ENCODE results near the gene PRDM16. TPM values are rescaled to one million over a fixed set of nuclear protein-coding genes. Genes with fewer than 3 reads are reported as not detected.

Gene PRDM16
- total and polyA plus RNA-seq, 2 of the 4 experiments (the other 2 are of a cell fraction): 0.02 TPM; not detected in 1

DNA sequence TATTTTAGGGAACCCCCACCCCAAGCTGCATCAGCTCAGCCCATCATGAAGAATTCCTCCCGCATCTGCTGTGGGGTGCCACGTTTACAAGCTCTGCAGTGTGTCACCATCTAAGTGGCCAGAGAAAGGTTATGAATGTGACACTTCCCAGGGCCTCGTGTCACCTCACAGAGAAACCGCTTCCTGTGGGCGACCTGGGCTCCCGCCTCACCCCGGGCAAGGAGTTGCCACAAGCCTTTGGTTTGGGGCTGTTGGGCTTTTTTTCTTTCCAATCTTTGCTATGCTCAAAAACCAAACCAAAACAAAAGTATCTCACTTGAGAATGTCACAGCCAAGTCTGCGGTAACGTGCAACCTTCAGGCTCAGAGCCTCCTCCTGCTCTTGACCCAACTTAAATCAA, 303.3 kb downstream of the PRDM16 start:
- Histone ChIP-seq H2AFZ (replicated peaks; ENCODE audit: low read length, poor library complexity) (no peak overlapping the region), H2BK20ac (ENCODE audit: low read depth, low read length) (no peak overlapping the region), H3K36me3 (ENCODE audit: control insufficient read depth, insufficient read depth, low read length) (no peaks in the 10 kb centered on the region), H3K23ac (ENCODE audit: low read depth, low read length) (no peak overlapping the region), H3K4me1 (ENCODE audit: control insufficient read depth, insufficient read depth, low read length) (peaks cover 1% of the 10 kb centered on the region; the same call in 1 of the 2 replicates), H3K4me3 (ENCODE audit: insufficient read depth, low read depth, low read length) (no peak overlapping the region), H2BK15ac (ENCODE audit: low read depth, low read length) (no peak overlapping the region), H2BK120ac (ENCODE audit: low read depth, low read length) (no peak overlapping the region), H4K91ac (ENCODE audit: insufficient read depth, low read depth, low read length) (no peak overlapping the region), H3K9me3 (ENCODE audit: control insufficient read depth, insufficient read depth, low read length) (no peaks in the 10 kb centered on the region), H3K9me1 (ENCODE audit: insufficient read depth, low read length) (no peaks in the 10 kb centered on the region), H4K5ac (ENCODE audit: low read depth, low read length) (no peak overlapping the region), H4K8ac (ENCODE audit: low read depth in 2 of 2, low read length in 2 of 2) (no peak overlapping the region), H3K4ac (ENCODE audit: low read depth, low read length) (no peak overlapping the region), H2BK5ac (ENCODE audit: low read depth, low read length, poor library complexity, severe bottlenecking) (no peak overlapping the region), H3K14ac (replicated peaks; ENCODE audit: low read depth, low read length) (no peak overlapping the region), H3K18ac (ENCODE audit: low read depth, low read length) (no peak overlapping the region), H3K56ac (ENCODE audit: extremely low read depth, insufficient read depth, low read length) (no peak overlapping the region), H3K4me2 (ENCODE audit: low read depth, low read length) (no peak overlapping the region), H2AK5ac (ENCODE audit: low read depth, low read length) (no peak overlapping the region), H4K20me1 (ENCODE audit: insufficient read depth, low read length) (no peaks in the 10 kb centered on the region), H3K27me3 (ENCODE audit: control insufficient read depth, insufficient read depth, low read length) (peaks cover 1% of the 10 kb centered on the region; the same call in 1 of the 2 replicates), H3K27ac (ENCODE audit: insufficient read depth, low read length) (no peak overlapping the region), H3K9ac (ENCODE audit: low read depth, low read length) (no peak overlapping the region), H3K79me1 (ENCODE audit: low read depth in 1 of 2, low read length in 2 of 2) (no peaks in the 10 kb centered on the region), H2AK9ac (replicated peaks; ENCODE audit: low read depth, low read length, poor library complexity) (no peak overlapping the region)
- in situ Hi-C loops (cut with MboI; ENCODE audit: low sequenced_read_pairs) (no loop called here), intact Hi-C loops (cut with micrococcal nuclease) (no loop called here), dilution Hi-C loops (cut with HindIII; ENCODE audit: low sequenced_read_pairs, unreplicated experiment) (no loop called here)
- ATAC-seq (ENCODE audit: low read depth): no peak
- no CpG with 5 or more reads among the region's 9 CpGs for WGBS, 2 experiments (ENCODE audit: extremely low coverage in 2 of 2, insufficient read length in 1 of 2)
- ChIA-PET CTCF (no interaction called here), POLR2A (ENCODE audit: unreplicated experiment) (no interaction called here)
- BruUV-seq (replicated peaks): no TSS peak
- TF ChIP-seq POLR2A (IDR thresholded peaks at IDR 0.05; ENCODE audit: low read depth, low read length): no peak
- no peak for TF ChIP-seq BHLHE40 (IDR thresholded peaks at IDR 0.05; ENCODE audit: low read depth, low read length)
- TF ChIP-seq FOS (IDR thresholded peaks at IDR 0.05; ENCODE audit: low read depth, low read length): no peak
- no peak for TF ChIP-seq MAZ (IDR thresholded peaks at IDR 0.05; ENCODE audit: borderline replicate concordance, low read depth, low read length)
- TF ChIP-seq, protein P1, sequence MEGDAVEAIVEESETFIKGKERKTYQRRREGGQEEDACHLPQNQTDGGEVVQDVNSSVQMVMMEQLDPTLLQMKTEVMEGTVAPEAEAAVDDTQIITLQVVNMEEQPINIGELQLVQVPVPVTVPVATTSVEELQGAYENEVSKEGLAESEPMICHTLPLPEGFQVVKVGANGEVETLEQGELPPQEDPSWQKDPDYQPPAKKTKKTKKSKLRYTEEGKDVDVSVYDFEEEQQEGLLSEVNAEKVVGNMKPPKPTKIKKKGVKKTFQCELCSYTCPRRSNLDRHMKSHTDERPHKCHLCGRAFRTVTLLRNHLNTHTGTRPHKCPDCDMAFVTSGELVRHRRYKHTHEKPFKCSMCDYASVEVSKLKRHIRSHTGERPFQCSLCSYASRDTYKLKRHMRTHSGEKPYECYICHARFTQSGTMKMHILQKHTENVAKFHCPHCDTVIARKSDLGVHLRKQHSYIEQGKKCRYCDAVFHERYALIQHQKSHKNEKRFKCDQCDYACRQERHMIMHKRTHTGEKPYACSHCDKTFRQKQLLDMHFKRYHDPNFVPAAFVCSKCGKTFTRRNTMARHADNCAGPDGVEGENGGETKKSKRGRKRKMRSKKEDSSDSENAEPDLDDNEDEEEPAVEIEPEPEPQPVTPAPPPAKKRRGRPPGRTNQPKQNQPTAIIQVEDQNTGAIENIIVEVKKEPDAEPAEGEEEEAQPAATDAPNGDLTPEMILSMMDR (conservative IDR thresholded peaks at IDR 0.05; ENCODE audit: low read depth, low read length): no peak
- no peak for TF ChIP-seq CEBPB (IDR thresholded peaks at IDR 0.05; ENCODE audit: low read depth, low read length)
- no peak for TF ChIP-seq MXI1 (IDR thresholded peaks at IDR 0.05; ENCODE audit: borderline replicate concordance, low read depth, low read length)
- TF ChIP-seq, protein P2, sequence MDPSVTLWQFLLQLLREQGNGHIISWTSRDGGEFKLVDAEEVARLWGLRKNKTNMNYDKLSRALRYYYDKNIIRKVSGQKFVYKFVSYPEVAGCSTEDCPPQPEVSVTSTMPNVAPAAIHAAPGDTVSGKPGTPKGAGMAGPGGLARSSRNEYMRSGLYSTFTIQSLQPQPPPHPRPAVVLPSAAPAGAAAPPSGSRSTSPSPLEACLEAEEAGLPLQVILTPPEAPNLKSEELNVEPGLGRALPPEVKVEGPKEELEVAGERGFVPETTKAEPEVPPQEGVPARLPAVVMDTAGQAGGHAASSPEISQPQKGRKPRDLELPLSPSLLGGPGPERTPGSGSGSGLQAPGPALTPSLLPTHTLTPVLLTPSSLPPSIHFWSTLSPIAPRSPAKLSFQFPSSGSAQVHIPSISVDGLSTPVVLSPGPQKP (IDR thresholded peaks at IDR 0.05; ENCODE audit: borderline replicate concordance, low read depth, low read length): no peak
- TF ChIP-seq RAD21 (IDR thresholded peaks at IDR 0.05; ENCODE audit: low read length): no peak
- TF ChIP-seq MAFK (IDR thresholded peaks at IDR 0.05; ENCODE audit: low read depth, low read length): no peak
- TF ChIP-seq CHD1 (IDR thresholded peaks at IDR 0.05; ENCODE audit: low read depth, low read length): no peak
- no peak for TF ChIP-seq RFX5 (IDR thresholded peaks at IDR 0.05; ENCODE audit: low read depth, low read length)
- no peak for TF ChIP-seq SMC3 (IDR thresholded peaks at IDR 0.05; ENCODE audit: low read depth, low read length)
- no peak for TF ChIP-seq USF2 (IDR thresholded peaks at IDR 0.05; ENCODE audit: low read depth, low read length)
- no peak for TF ChIP-seq RCOR1 (IDR thresholded peaks at IDR 0.05; ENCODE audit: insufficient replicate concordance, low read length)
- TF ChIP-seq NFE2L2 (IDR thresholded peaks at IDR 0.05; ENCODE audit: low read depth, low read length): no peak
- DNase-seq: no peak
